SK-N-SH (cell line): ENCODE data around the gene UBXN2A.

Experiments
- POLR2AphosphoS5 ChIP-seq: IDR thresholded peaks from 2 replicates; pipeline ENCODE4 v1.6.1; 2012; ENCODE audit warnings: low read depth, low read length
- RCOR1 ChIP-seq: fragments of 150-350 bp; IDR thresholded peaks from 2 replicates; pipeline ENCODE4 v1.6.1; 2017; ENCODE audit warnings: antibody characterized with exemption, low read length
- RFX5 ChIP-seq: IDR thresholded peaks from 2 replicates; pipeline ENCODE4 v1.6.1; 2012; ENCODE audit warnings: mild to moderate bottlenecking, improper control_type of control experiment, low read length
- SMC3 ChIP-seq: IDR thresholded peaks from 2 replicates; pipeline ENCODE4 v1.6.1; 2012; ENCODE audit warnings: low read depth, low read length, improper control_type of control experiment
- YY1 ChIP-seq: IDR thresholded peaks from 2 replicates; pipeline ENCODE4 v1.4.0; 2012; ENCODE audit warnings: low read depth, mild to moderate bottlenecking
- TF ChIP-seq, protein P1 (sequence below): fragments of 200-600 bp; sonication (generic); IDR thresholded peaks from 2 replicates; pipeline ENCODE4 v1.6.1; 2017; ENCODE audit warnings: antibody characterized with exemption, mild to moderate bottlenecking, moderate library complexity

DNA sequence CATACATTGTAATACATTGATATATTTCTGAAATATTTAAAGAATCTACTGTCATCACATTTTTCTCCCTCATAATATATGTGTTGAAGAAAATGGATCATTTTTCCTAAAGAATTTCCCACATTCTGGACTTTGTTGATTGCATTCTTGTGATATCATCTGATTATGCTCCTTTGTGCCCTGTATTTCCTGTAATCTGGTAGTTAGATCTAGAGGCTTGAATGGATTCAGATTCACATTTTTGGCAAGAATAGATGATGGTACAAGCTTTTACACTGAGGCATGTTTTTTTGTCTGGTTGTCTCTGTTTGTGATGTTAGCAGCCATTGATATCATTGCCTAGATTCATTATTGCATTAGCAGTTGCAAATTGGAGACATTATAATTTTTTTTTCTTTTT is 13.4 kb downstream of the UBXN2A start:
- TF ChIP-seq SMC3 (no peak), RCOR1 (no peak), POLR2AphosphoS5 (no peak), YY1 (no peak), RFX5 (no peak)
- TF ChIP-seq, protein P1, sequence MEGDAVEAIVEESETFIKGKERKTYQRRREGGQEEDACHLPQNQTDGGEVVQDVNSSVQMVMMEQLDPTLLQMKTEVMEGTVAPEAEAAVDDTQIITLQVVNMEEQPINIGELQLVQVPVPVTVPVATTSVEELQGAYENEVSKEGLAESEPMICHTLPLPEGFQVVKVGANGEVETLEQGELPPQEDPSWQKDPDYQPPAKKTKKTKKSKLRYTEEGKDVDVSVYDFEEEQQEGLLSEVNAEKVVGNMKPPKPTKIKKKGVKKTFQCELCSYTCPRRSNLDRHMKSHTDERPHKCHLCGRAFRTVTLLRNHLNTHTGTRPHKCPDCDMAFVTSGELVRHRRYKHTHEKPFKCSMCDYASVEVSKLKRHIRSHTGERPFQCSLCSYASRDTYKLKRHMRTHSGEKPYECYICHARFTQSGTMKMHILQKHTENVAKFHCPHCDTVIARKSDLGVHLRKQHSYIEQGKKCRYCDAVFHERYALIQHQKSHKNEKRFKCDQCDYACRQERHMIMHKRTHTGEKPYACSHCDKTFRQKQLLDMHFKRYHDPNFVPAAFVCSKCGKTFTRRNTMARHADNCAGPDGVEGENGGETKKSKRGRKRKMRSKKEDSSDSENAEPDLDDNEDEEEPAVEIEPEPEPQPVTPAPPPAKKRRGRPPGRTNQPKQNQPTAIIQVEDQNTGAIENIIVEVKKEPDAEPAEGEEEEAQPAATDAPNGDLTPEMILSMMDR: no peak
